Esophagus (tissue), 2 donors: Measurements from ENCODE around the gene MRPS35. TPM values are rescaled to one million over a fixed set of nuclear protein-coding genes. Genes with fewer than 3 reads are reported as not detected.

Experiments used
- H3K27ac ChIP-seq, 2 donors: one replicate each; pipeline ENCODE4 v1.5.1; 2013; ENCODE audit warnings: low read depth in 2 of 2, mild to moderate bottlenecking in 2 of 2, inconsistent platforms in 1 of 2, low read length in 1 of 2, moderate library complexity in 1 of 2
- H3K27me3 ChIP-seq, 2 donors: one replicate each; pipeline ENCODE4 v1.6.1; 2013; ENCODE audit warnings: low read length in 2 of 2, control low read depth in 1 of 2, mild to moderate bottlenecking in 1 of 2; ENCODE audit not compliant: insufficient read depth in 2 of 2, control insufficient read depth in 1 of 2
- H3K36me3 ChIP-seq, 2 donors: one replicate each; pipeline ENCODE4 v1.6.1; 2013; ENCODE audit warnings: low read length in 1 of 2; ENCODE audit not compliant: control insufficient read depth in 2 of 2, insufficient read depth in 2 of 2
- H3K4me1 ChIP-seq, 2 donors: one replicate each; pipeline ENCODE4 v1.6.1; 2013; ENCODE audit warnings: low read length in 1 of 2; ENCODE audit not compliant: control insufficient read depth in 2 of 2, insufficient read depth in 2 of 2
- H3K4me3 ChIP-seq, 2 donors: one replicate each; pipeline ENCODE4 v1.5.1; 2013; ENCODE audit warnings: low read length in 2 of 2, mild to moderate bottlenecking in 2 of 2, low read depth in 1 of 2, moderate library complexity in 1 of 2
- H3K9me3 ChIP-seq, 2 donors: one replicate each; pipeline ENCODE4 v1.6.1; 2013; ENCODE audit warnings: mild to moderate bottlenecking in 2 of 2, low read depth in 1 of 2, low read length in 1 of 2, moderate library complexity in 1 of 2; ENCODE audit not compliant: control insufficient read depth in 2 of 2, insufficient read depth in 1 of 2
- whole genome bisulfite sequencing, 2 donors: extraction: QIAGEN DNeasy Blood & Tissue Kit; methylation state at CpG; one replicate each; pipeline ENCODE4 v1.1.7; 2013; 5-methylcytosine and 5-hydroxymethylcytosine counted together
- polyA plus RNA-seq, 2 donors: library from polyadenylated mRNA; stranded (reverse); fragments of 200-250 nt; gene quantifications; one replicate each; pipeline ENCODE4 v1.2.3, GENCODE V29; 2013
- donor health status: healthy with polysubstance abuse.
- donor health status: Bipolar disorder and iron deficiency.

MRPS35 gene
- polyA plus RNA-seq, 2 donors = 17.8 to 35.3 TPM

DNA sequence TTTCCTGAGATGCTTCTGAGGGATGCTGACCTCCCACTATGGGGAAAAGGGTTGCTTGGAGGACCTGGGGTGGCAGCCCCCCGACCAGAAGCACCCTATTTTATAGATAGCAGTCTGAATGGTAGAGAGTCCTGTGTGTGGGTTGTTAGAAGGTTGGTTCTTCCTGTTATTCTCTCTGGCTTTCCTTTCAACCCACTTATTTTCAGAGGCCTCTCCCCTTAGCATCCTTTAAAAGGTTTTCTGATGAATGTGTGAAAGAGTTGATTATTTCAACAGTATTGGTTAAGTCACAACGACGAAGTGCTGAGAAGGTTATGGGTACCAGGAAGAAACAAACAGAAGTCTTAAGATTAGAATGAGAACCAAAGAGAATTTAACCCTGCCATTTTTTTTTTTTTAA lies 90.2 kb downstream of the MRPS35 start:
- Histone ChIP-seq H3K4me1 (no peaks in the 10 kb centered on the region), H3K27ac (no peak overlapping the region), H3K4me3 (no peak overlapping the region), H3K36me3 (peaks cover 7 to 8% of the 10 kb centered on the region in 2 donors), H3K9me3 (no peaks in the 10 kb centered on the region), H3K27me3 (no peaks in the 10 kb centered on the region)
- 82 to 92% methylated on average over 3 of the region's 3 CpGs for WGBS, 2 donors

DNA sequence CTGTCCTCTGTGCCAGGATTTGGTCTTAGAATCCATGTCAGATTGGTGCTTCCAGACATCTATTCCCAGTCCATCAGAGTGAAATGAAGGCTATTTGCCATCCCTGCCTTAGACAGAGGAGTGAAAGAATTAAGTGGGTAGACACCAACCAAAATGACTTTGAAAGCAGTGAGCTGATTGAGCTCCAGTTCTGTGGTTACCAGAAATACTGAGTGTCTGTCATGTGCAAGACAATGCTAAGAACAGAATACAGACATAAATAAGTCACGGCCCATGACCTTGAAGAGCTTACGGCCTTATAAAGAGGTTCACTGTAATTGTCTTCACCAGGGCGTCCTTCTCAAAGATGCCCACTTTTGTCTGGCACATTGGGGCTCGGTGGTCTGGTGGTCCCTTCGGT lies 91.0 kb downstream of the MRPS35 start:
- Histone ChIP-seq H3K36me3 (peaks cover 7 to 8% of the 10 kb centered on the region in 2 donors), H3K27ac (no peak overlapping the region), H3K27me3 (no peaks in the 10 kb centered on the region), H3K9me3 (no peaks in the 10 kb centered on the region), H3K4me3 (no peak overlapping the region), H3K4me1 (no peaks in the 10 kb centered on the region)
- 91 to 94% methylated on average over 5 of the region's 5 CpGs for WGBS, 2 donors

DNA sequence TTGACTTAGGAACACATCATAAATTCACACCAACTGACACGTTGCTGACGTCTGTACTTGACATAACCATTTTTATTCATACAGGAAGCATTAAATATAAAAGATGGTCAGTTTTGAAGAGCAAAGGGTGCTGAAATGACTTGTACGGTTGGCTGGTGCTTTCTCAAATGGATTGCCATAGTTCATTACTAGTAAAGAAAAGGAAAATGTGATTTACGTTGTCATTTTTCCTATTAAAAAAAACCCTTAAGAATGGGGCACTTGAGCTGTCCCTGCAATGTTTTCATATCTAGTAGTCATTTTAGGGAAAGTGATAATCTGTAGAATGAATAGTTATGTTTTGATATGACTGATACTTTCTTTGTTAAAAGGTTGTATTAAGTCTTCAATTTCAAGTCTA lies 91.9 kb downstream of the MRPS35 start:
- Histone ChIP-seq H3K27me3 (no peaks in the 10 kb centered on the region), H3K4me1 (no peaks in the 10 kb centered on the region), H3K9me3 (no peaks in the 10 kb centered on the region), H3K4me3 (no peak overlapping the region), H3K36me3 (peaks cover 4 to 7% of the 10 kb centered on the region in 2 donors), H3K27ac (no peak overlapping the region)
- WGBS, 2 donors = 56 to 61% methylated on average over 4 of the region's 4 CpGs

DNA sequence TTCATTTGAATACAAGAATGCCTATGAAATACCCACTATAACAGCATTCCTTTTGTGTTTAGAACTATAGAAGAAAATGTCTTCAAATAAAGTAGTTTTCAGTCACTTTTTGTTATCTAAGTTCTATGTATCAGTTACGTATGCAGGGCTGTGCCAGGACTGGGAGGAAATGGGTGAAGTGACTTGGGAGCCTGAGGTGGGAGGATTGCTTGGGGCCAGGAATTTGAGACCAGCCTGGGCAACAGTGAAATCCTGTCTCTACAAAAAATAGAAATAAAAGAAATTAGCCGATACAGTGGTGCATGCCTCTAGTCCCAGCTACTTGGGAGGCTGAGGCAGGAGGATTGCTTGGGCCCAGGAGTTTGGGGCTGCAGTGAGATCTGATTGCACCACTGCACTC lies 92.3 kb downstream of the MRPS35 start:
- H3K36me3 ChIP-seq = peaks cover under 1 to 4% of the 10 kb centered on the region in 2 donors
- no peaks in the 10 kb centered on the region for H3K9me3 ChIP-seq
- H3K27me3 ChIP-seq = no peaks in the 10 kb centered on the region
- H3K4me3 ChIP-seq = no peak overlapping the region
- no peaks in the 10 kb centered on the region for H3K4me1 ChIP-seq
- H3K27ac ChIP-seq = no peak overlapping the region
- 84 to 90% methylated on average over 2 of the region's 2 CpGs for WGBS, 2 donors

DNA sequence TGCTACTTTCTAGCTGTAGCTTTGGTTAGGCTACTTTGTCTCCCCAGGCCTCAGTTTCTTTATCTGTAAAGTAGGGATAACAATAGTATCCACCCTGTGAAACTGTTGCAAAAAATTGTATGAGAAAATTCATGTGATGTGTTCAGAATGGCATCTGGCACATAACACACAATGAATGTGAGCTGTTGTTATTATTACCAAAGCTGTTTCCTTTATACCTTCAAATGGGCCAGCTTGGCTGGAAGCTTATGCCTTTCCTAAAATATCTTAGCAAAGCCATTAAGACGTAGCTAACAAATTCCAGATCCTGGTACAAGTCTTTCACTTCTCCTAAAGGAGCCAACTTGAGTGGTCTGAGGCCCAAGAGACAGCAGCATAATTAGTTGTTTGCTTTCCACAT lies 94.6 kb downstream of the MRPS35 start:
- 0 to 45% methylated on average over 1 of the region's 1 CpG for WGBS, 2 donors
- H3K4me3 ChIP-seq = no peak overlapping the region
- H3K9me3 ChIP-seq = no peaks in the 10 kb centered on the region

More for the DNA sequence above, 94.6 kb downstream of the MRPS35 start:
- H3K36me3 ChIP-seq = peaks cover 0 to 4% of the 10 kb centered on the region in 2 donors
- H3K27me3 ChIP-seq = no peaks in the 10 kb centered on the region
- H3K27ac ChIP-seq = no peak overlapping the region
- no peaks in the 10 kb centered on the region for H3K4me1 ChIP-seq

Other genes with a start within 250 kb of the MRPS35 start
- gene PPFIBP1, start 186.6 kb upstream of the MRPS35 start, polyA plus RNA-seq = 10 to 100 TPM; 12.0 to 13.4 TPM
- gene REP15, start 14.4 kb upstream of the MRPS35 start, polyA plus RNA-seq = 1 to 10 TPM in 1 of 2 donors, under 1 TPM in 1; 0.49 to 1.6 TPM
- 1 to 10 TPM; 4.5 to 6.2 TPM for gene KLHL42, start 69.4 kb downstream of the MRPS35 start, polyA plus RNA-seq
- gene MANSC4, start 69.4 kb downstream of the MRPS35 start, polyA plus RNA-seq = not detected